K562 (cell line): ENCODE results near the gene BCR. TPM values are rescaled to one million over a fixed set of nuclear protein-coding genes. Genes with fewer than 3 reads are reported as not detected.

Source experiments
- ATAC-seq: fragments of 200-7000 bp; cut with Tn5 transposase; 3 replicates; pipeline ENCODE4 v1.9.1; 2020; ENCODE audit warnings: moderate library complexity
- BruUV-seq: library from RNA; stranded (reverse); fragments of 400-500 nt; replicated peaks from 2 replicates; lab custom pipeline; 2021; lab: Mats Ljungman, UMichigan
- CTCF ChIA-PET: fragments of 300-600 bp; formaldehyde crosslinking; extraction: SDS; loops from one replicate; lab custom pipeline; 2021; ENCODE audit warnings: low intra/inter-chr PET ratio; lab: Yijun Ruan, JAX
- POLR2A ChIA-PET: fragments of 300-600, 350-650 bp; sonication (Branson Sonifier 250); formaldehyde crosslinking; extraction: SDS; loops from one replicate; lab custom pipeline; 2021; ENCODE audit warnings: antibody characterized with exemption, inconsistent platforms; lab: Yijun Ruan, JAX
- DNase-seq, 4 experiments: peaks; one replicate each; pipeline versions ENCODE4 v3.0.0 to v3.0.0-alpha.2; 2011 to 2018; ENCODE audit warnings: low spot score in 3 of 4, mixed read lengths in 3 of 4; ENCODE audit errors: extremely low read depth in 1 of 4
- FAIRE-seq: peaks from 2 replicates; lab custom pipeline; 2011; peaks lifted over from hg19 to GRCh38; lab: Jason Lieb, UNC
- H2AFZ ChIP-seq: 2 replicates; pipeline ENCODE4 v1.6.0; 2011; ENCODE audit warnings: low read depth, low read length, control low read depth, inconsistent platforms
- H3K27ac ChIP-seq: fragments of 200-600 bp; 3 replicates; pipeline ENCODE4 v1.8.0; 2011; ENCODE audit warnings: low read depth, mild to moderate bottlenecking, control low read depth, inconsistent platforms, low read length, moderate library complexity, mixed read lengths; ENCODE audit errors: extremely low read depth
- H3K27me3 ChIP-seq, 2 experiments: fragments of 300-600 bp in 1 of 2; 2 replicates in 1 of 2; 3 replicates in 1 of 2; pipeline versions ENCODE4 v1.6.0 to v1.8.0; 2011; ENCODE audit warnings: inconsistent platforms in 2 of 2, low read length in 2 of 2, mild to moderate bottlenecking in 1 of 2, mixed read lengths in 1 of 2, moderate library complexity in 1 of 2; ENCODE audit not compliant: control insufficient read depth in 2 of 2, insufficient read depth in 2 of 2
- H3K36me3 ChIP-seq: fragments of 300-600 bp; 3 replicates; pipeline ENCODE4 v1.8.0; 2011; ENCODE audit warnings: mild to moderate bottlenecking, low read length, inconsistent platforms; ENCODE audit not compliant: control insufficient read depth, insufficient read depth
- H3K4me1 ChIP-seq, 2 experiments: fragments of 200-600 bp in 1 of 2; replicated peaks in 1 of 2; 2 replicates in 1 of 2; 3 replicates in 1 of 2; pipeline versions ENCODE4 v1.5.1 to v1.8.0; 2011; ENCODE audit warnings: inconsistent platforms in 2 of 2, low read length in 2 of 2, mild to moderate bottlenecking in 1 of 2, mixed read lengths in 1 of 2, moderate library complexity in 1 of 2; ENCODE audit not compliant: control insufficient read depth in 2 of 2, insufficient read depth in 2 of 2
- H3K4me2 ChIP-seq: 2 replicates; pipeline ENCODE4 v1.6.1; 2011; ENCODE audit warnings: low read length, control low read depth, inconsistent platforms, mixed read lengths; ENCODE audit not compliant: insufficient read depth
- H3K4me3 ChIP-seq: fragments of 200-600 bp; sonication (generic), shearing (Covaris generic); 2 replicates; pipeline ENCODE4 v1.5.1; 2016; ENCODE audit warnings: control low read depth, inconsistent platforms
- H3K79me2 ChIP-seq: fragments of 200-600 bp; 3 replicates; pipeline ENCODE4 v1.8.0; 2011; ENCODE audit warnings: low read length, inconsistent platforms; ENCODE audit not compliant: control insufficient read depth, insufficient read depth
- H3K9ac ChIP-seq, 2 experiments: 2 replicates each; pipeline versions ENCODE4 v1.6.0 to v1.6.1; 2011; ENCODE audit warnings: low read depth in 2 of 2, low read length in 2 of 2, control low read depth in 1 of 2, inconsistent platforms in 1 of 2, mild to moderate bottlenecking in 1 of 2, mixed read lengths in 1 of 2; ENCODE audit not compliant: insufficient read depth in 1 of 2
- H3K9me1 ChIP-seq: one replicate; pipeline ENCODE4 v1.6.0; 2011; ENCODE audit warnings: inconsistent platforms, mild to moderate bottlenecking, low read length, moderate library complexity; ENCODE audit not compliant: control insufficient read depth, insufficient read depth
- H3K9me3 ChIP-seq: replicated peaks from 2 replicates; pipeline ENCODE4 v1.5.1; 2011; ENCODE audit warnings: low read depth, low read length, inconsistent platforms; ENCODE audit not compliant: control insufficient read depth, insufficient read depth
- H4K20me1 ChIP-seq: replicated peaks from 2 replicates; pipeline ENCODE4 v1.6.1; 2011; ENCODE audit warnings: low read length, inconsistent platforms, mixed read lengths; ENCODE audit not compliant: control insufficient read depth, insufficient read depth
- DMBX1 ChIP-seq: fragments of 250-450 bp; sonication (Bioruptor Pico); IDR thresholded peaks from 2 replicates; pipeline ENCODE4 v1.8.0; 2022; ENCODE audit warnings: inconsistent platforms, mild to moderate bottlenecking, moderate library complexity, borderline replicate concordance
- ELK3 ChIP-seq: fragments of 450-650 bp; formaldehyde crosslinking; IDR thresholded peaks from 2 replicates; pipeline ENCODE4 v1.4.0; 2020; ENCODE audit warnings: mild to moderate bottlenecking
- EP400 ChIP-seq: fragments of 450-650 bp; IDR thresholded peaks from 2 replicates; pipeline ENCODE4 v1.6.1; 2017; ENCODE audit warnings: antibody characterized with exemption, mild to moderate bottlenecking, moderate library complexity
- GTF2B ChIP-seq: IDR thresholded peaks from 2 replicates; pipeline ENCODE4 v1.6.1; 2011; ENCODE audit not compliant: insufficient read length; ENCODE audit errors: extremely low read depth
- HOXB6 ChIP-seq: fragments of 250-450 bp; sonication (Bioruptor Pico); IDR thresholded peaks from 2 replicates; pipeline ENCODE4 v1.5.1; 2022; ENCODE audit warnings: mild to moderate bottlenecking, borderline replicate concordance
- KDM5B ChIP-seq: fragments of 200-600 bp; sonication (generic); IDR thresholded peaks from 2 replicates; pipeline ENCODE4 v1.6.1; 2012; ENCODE audit warnings: low read depth, mild to moderate bottlenecking, moderate library complexity, low read length, control low read depth, inconsistent platforms; ENCODE audit not compliant: insufficient replicate concordance
- NFRKB ChIP-seq: fragments of 450-650 bp; IDR thresholded peaks from 2 replicates; pipeline ENCODE4 v1.6.1; 2016; ENCODE audit warnings: low read depth
- NR0B1 ChIP-seq: fragments of 450-650 bp; IDR thresholded peaks from one replicate; pipeline ENCODE4 v1.6.1; 2018; ENCODE audit warnings: mild to moderate bottlenecking, moderate library complexity; ENCODE audit not compliant: partially characterized antibody
- POLR2AphosphoS2 ChIP-seq: IDR thresholded peaks from 2 replicates; pipeline ENCODE4 v1.6.1; 2012; ENCODE audit warnings: low read length, improper control_type of control experiment
- POLR3A ChIP-seq: IDR thresholded peaks from 2 replicates; pipeline ENCODE4 v1.6.1; 2011; ENCODE audit warnings: borderline replicate concordance, mild to moderate bottlenecking, moderate library complexity; ENCODE audit not compliant: insufficient read length, insufficient read depth; ENCODE audit errors: extremely low read depth
- RBM15 ChIP-seq: fragments of 200-400 bp; formaldehyde crosslinking; IDR thresholded peaks from 2 replicates; pipeline ENCODE4 v1.6.1; 2018; ENCODE audit warnings: mild to moderate bottlenecking, low read length, moderate library complexity; ENCODE audit not compliant: insufficient read depth
- SAFB2 ChIP-seq: fragments of 200-400 bp; formaldehyde crosslinking; IDR thresholded peaks from 2 replicates; pipeline ENCODE4 v1.6.1; 2018; ENCODE audit warnings: borderline replicate concordance, low read length, low read depth, moderate library complexity; ENCODE audit not compliant: severe bottlenecking
- SIRT6 ChIP-seq: IDR thresholded peaks from one replicate; pipeline ENCODE4 v1.6.1; 2012; ENCODE audit warnings: low read depth, mild to moderate bottlenecking, control low read depth, inconsistent platforms, low read length, moderate library complexity
- SMC3 ChIP-seq: conservative IDR thresholded peaks from 2 replicates; pipeline ENCODE4 v1.6.1; 2011; ENCODE audit warnings: low read depth, low read length, improper control_type of control experiment; ENCODE audit not compliant: insufficient read depth
- ZBTB1 ChIP-seq: sonication (generic); formaldehyde crosslinking; IDR thresholded peaks from 2 replicates; pipeline ENCODE4 v1.8.1; 2023; ENCODE audit warnings: missing genetic modification reagents, low read depth, mild to moderate bottlenecking, borderline replicate concordance
- ZBTB26 ChIP-seq: fragments of 450-650 bp; formaldehyde crosslinking; IDR thresholded peaks from 2 replicates; pipeline ENCODE4 v1.4.0; 2022; ENCODE audit warnings: missing genetic modification characterization
- ZNF655 ChIP-seq: fragments of 250-450 bp; sonication (Bioruptor Pico); IDR thresholded peaks from 2 replicates; pipeline ENCODE4 v1.5.0; 2021
- WGBS: fragments of 100-300 bp; shearing (Covaris generic); methylation state at CpG from one replicate; pipeline ENCODE4 v1.1.6; 2016; ENCODE audit warnings: low coverage, mixed read lengths; ENCODE audit not compliant: insufficient coverage; ENCODE audit errors: missing lambda C conversion rate; 5-methylcytosine and 5-hydroxymethylcytosine counted together
- in situ Hi-C: fragments of 300-500 bp; cut with MboI; formaldehyde crosslinking; loops from 4 replicates; pipeline ENCODE4 v1.15.0; 2018; ENCODE audit warnings: inconsistent platforms, mixed read lengths
- intact Hi-C: fragments of 100-400 bp; cut with micrococcal nuclease; formaldehyde crosslinking; loops from 2 replicates; pipeline ENCODE4 v1.14.2; 2022
- polyA plus RNA-seq, 8 experiments: library from polyadenylated mRNA; depleted of rRNA in 4 of 8; stranded (reverse) in 5 of 8; unstranded in 3 of 8; fragments of >200 nt; fragmentation: Nextera tagmentation in 2 of 8; fragmentation: Illumina TruSeq in 1 of 8; extraction: Ambion mirVana in 2 of 8; extraction: Trizol in 1 of 8; gene quantifications; 2 replicates each; pipeline versions ENCODE4 v1.2.1 to v1.2.3, GENCODE V29; 2011 to 2014; ENCODE audit warnings: inconsistent platforms in 1 of 8, missing spikeins in 1 of 8
- total RNA-seq, 7 experiments: library from RNA; depleted of rRNA in 6 of 7; stranded (reverse); fragments of >200 nt in 6 of 7; fragmentation: Illumina TruSeq in 2 of 7; extraction: Trizol in 2 of 7; gene quantifications; 2 replicates each; pipeline versions ENCODE4 v1.2.1 to v1.2.3, GENCODE V29; 2011 to 2021; ENCODE audit warnings: low replicate concordance in 1 of 7

BCR gene
- total and polyA plus RNA-seq, 9 of the 15 experiments (the other 6 are each of a cell fraction or from before 2014, with no cell fraction given), result 0.41 to 150 (median 45.6) TPM

GRCh38 chr22:23365524-23365923, 185.2 kb downstream of the BCR start:
- DNase-seq (no peak), FAIRE-seq (no peak), ATAC-seq (no peak)
- intact Hi-C loops (no loop called here), in situ Hi-C loops (no loop called here)
- no peaks in the 10 kb centered on the region for H3K4me1 ChIP-seq
- 1% methylated on average over 6 of the region's 6 CpGs for WGBS
- no TSS peak for BruUV-seq
- no peaks in the 10 kb centered on the region for H3K9me3 ChIP-seq
- H3K9ac ChIP-seq, result no peak overlapping the region
- no peak overlapping the region for H2AFZ ChIP-seq
- H3K27ac ChIP-seq, result no peak overlapping the region
- no peaks in the 10 kb centered on the region; a peak in 1 of 5 replicates for H3K27me3 ChIP-seq
- no peaks in the 10 kb centered on the region for H3K36me3 ChIP-seq
- H4K20me1 ChIP-seq, result no peaks in the 10 kb centered on the region
- no peak overlapping the region for H3K4me2 ChIP-seq
- H3K79me2 ChIP-seq, result no peaks in the 10 kb centered on the region
- ChIA-PET POLR2A (no interaction called here), CTCF (no interaction called here)
- H3K9me1 ChIP-seq, result no peaks in the 10 kb centered on the region
- H3K4me3 ChIP-seq, result no peak overlapping the region
- TF ChIP-seq HOXB6 (CRISPR knock-in tag), result no peak
- TF ChIP-seq SMC3, result no peak
- TF ChIP-seq GTF2B, result no peak
- no peak for TF ChIP-seq NFRKB
- no peak for TF ChIP-seq POLR3A
- TF ChIP-seq EP400, result no peak
- TF ChIP-seq POLR2AphosphoS2, result no peak
- no peak for TF ChIP-seq ELK3 (CRISPR knock-in tag)
- TF ChIP-seq ZNF655 (CRISPR knock-in tag), result no peak
- no peak for TF ChIP-seq SAFB2
- no peak for TF ChIP-seq ZBTB26 (CRISPR knock-in tag)
- TF ChIP-seq NR0B1, result no peak
- no peak for TF ChIP-seq KDM5B
- TF ChIP-seq SIRT6, result no peak
- no peak for TF ChIP-seq ZBTB1
- no peak for TF ChIP-seq RBM15
- TF ChIP-seq DMBX1, result no peak
